Gastrocnemius medialis (tissue), 4 donors: Measurements from ENCODE around the gene ZNF32. TPM values are rescaled to one million over a fixed set of nuclear protein-coding genes. Genes with fewer than 3 reads are reported as not detected.

Source experiments
- ATAC-seq, 2 donors: fragments of 150-250 bp; one replicate each; pipeline ENCODE4 v1.9.1; 2016
- DNase-seq, 2 donors: peaks; one replicate each; pipeline ENCODE4 v3.0.0-alpha.2; 2019
- H3K27ac ChIP-seq, 4 donors: fragments of 200-600 bp; sonication (generic); 1 replicate in 1 of 4; 2 replicates in 3 of 4; pipeline ENCODE4 v1.5.1; 2016 to 2018; ENCODE audit warnings: mild to moderate bottlenecking in 2 of 4, moderate library complexity in 1 of 4
- H3K27me3 ChIP-seq, 3 donors: fragments of 200-600 bp; sonication (generic) in 2 of 3; 1 replicate in 1 of 3; 2 replicates in 2 of 3; pipeline versions ENCODE4 v1.5.1 to v1.6.0; 2016 to 2019; ENCODE audit warnings: mild to moderate bottlenecking in 1 of 3, moderate library complexity in 1 of 3
- H3K36me3 ChIP-seq, 2 donors: fragments of 200-600 bp; sonication (generic) in 1 of 2; one replicate each; pipeline ENCODE4 v1.5.1; 2017 to 2018
- H3K4me1 ChIP-seq, 2 donors: fragments of 200-600 bp; sonication (generic) in 1 of 2; one replicate each; pipeline ENCODE4 v1.5.1; 2016 to 2017; ENCODE audit warnings: mild to moderate bottlenecking in 2 of 2
- H3K4me3 ChIP-seq, 4 donors: fragments of 200-600 bp; sonication (generic) in 3 of 4; 1 replicate in 1 of 4; 2 replicates in 3 of 4; pipeline ENCODE4 v1.5.1; 2016 to 2019; ENCODE audit warnings: mild to moderate bottlenecking in 2 of 4
- H3K9me3 ChIP-seq, 3 donors: fragments of 200-600 bp; sonication (generic) in 2 of 3; 1 replicate in 1 of 3; 2 replicates in 2 of 3; pipeline ENCODE4 v1.5.1; 2016 to 2019
- CTCF ChIP-seq, 5 experiments: fragments of 450-650 bp in 3 of 5; fragments of 200-600 bp in 2 of 5; sonication (generic) in 2 of 5; IDR thresholded peaks in 4 of 5; conservative IDR thresholded peaks in 1 of 5; 1 replicate in 4 of 5; 2 replicates in 1 of 5; pipeline ENCODE4 v1.5.1; 2016 to 2019; ENCODE audit warnings: antibody characterized with exemption in 5 of 5, mild to moderate bottlenecking in 3 of 5, moderate library complexity in 3 of 5
- POLR2A ChIP-seq, 2 donors: fragments of 450-650 bp; IDR thresholded peaks; one replicate each; pipeline ENCODE4 v1.6.1; 2017; ENCODE audit warnings: antibody characterized with exemption in 2 of 2, mild to moderate bottlenecking in 2 of 2, moderate library complexity in 2 of 2
- in situ Hi-C, 4 donors: fragments of 200-750 bp; cut with MboI; loops; one replicate each; pipeline versions ENCODE4 v1.15.0 to v1.8.0; 2017; ENCODE audit warnings: low sequenced_read_pairs in 4 of 4
- intact Hi-C: fragments of 100-400 bp; cut with DNase I; formaldehyde crosslinking; loops from one replicate; pipeline ENCODE4 v1.15.1; 2023; ENCODE audit warnings: low total_unique reads
- total RNA-seq, 4 donors: library from RNA; depleted of rRNA; stranded (reverse); fragments of >200 nt; gene quantifications; one replicate each; pipeline versions ENCODE4 v1.1.0 to v1.2.3, GENCODE V29; 2016

The ZNF32 gene
- total RNA-seq, 4 donors from 2014 or later = 38.1 to 65.5 (median 61.5) TPM

- ATAC-seq (no peak), DNase-seq (no peak)
- in situ Hi-C loops = loop anchor here in 2 of 4 donors (25.0 kb wide), 2 partner anchors 346 to 371 kb away; no protein-coding TSS in a partner anchor
- Histone ChIP-seq H3K4me1 (peaks cover 0 to 4% of the 10 kb centered on the region in 2 donors), H3K27ac (no peak overlapping the region), H3K4me3 (no peak overlapping the region), H3K27me3 (no peaks in the 10 kb centered on the region), H3K36me3 (no peaks in the 10 kb centered on the region), H3K9me3 (no peaks in the 10 kb centered on the region)
- intact Hi-C loops = loop anchor here (5.0 to 10.0 kb wide), 4 partner anchors 93 to 1176 kb away; no protein-coding TSS in a partner anchor
- TF ChIP-seq CTCF (IDR thresholded peaks at IDR 0.05 in 4 of 5, conservative IDR thresholded peaks at IDR 0.05 in 1 of 5) (no peak), POLR2A (IDR thresholded peaks at IDR 0.05) (no peak)
These were observed 42.8 kb upstream of the ZNF32 start for GRCh38 chr10:43691485-43691884.

GRCh38 chr10:43689955-43690771, 41.5 kb upstream of the ZNF32 start:
- DNase-seq = peak; percentile 55 to 68
- Histone ChIP-seq H3K36me3 (no peaks in the 10 kb centered on the region), H3K4me3 (peak overlapping the region; percentile 55 to 91 (median 71)), H3K27ac (peak overlapping the region; percentile 68 to 85 (median 80)), H3K9me3 (no peaks in the 10 kb centered on the region), H3K4me1 (peaks cover 0 to 8% of the 10 kb centered on the region in 2 donors), H3K27me3 (no peaks in the 10 kb centered on the region)
- ATAC-seq = peak; percentile 96 to 97
- in situ Hi-C loops (loop anchor here in 2 of 4 donors (25.0 kb wide), 2 partner anchors 347 to 372 kb away; no protein-coding TSS in a partner anchor), intact Hi-C loops (loop anchor here (1.0 to 10.0 kb wide), 6 partner anchors 10 to 1177 kb away; no protein-coding TSS in a partner anchor)
- TF ChIP-seq POLR2A (IDR thresholded peaks at IDR 0.05) (peak in 1 of 2 donors; percentile 10), CTCF (IDR thresholded peaks at IDR 0.05 in 4 of 5, conservative IDR thresholded peaks at IDR 0.05 in 1 of 5) (peak; percentile 81 to 95 (median 91))

- Histone ChIP-seq H3K36me3 (no peaks in the 10 kb centered on the region), H3K4me3 (peak overlapping the region; percentile 55 to 91 (median 71)), H3K9me3 (no peaks in the 10 kb centered on the region), H3K4me1 (peaks cover 0 to 8% of the 10 kb centered on the region in 2 donors), H3K27ac (peak overlapping the region; percentile 68 to 85 (median 80)), H3K27me3 (no peaks in the 10 kb centered on the region)
- intact Hi-C loops (no loop called here), in situ Hi-C loops (loop anchor here in 2 of 4 donors (25.0 kb wide), 2 partner anchors 348 to 373 kb away; no protein-coding TSS in a partner anchor)
- no peak for TF ChIP-seq CTCF (IDR thresholded peaks at IDR 0.05 in 4 of 5, conservative IDR thresholded peaks at IDR 0.05 in 1 of 5)
- peak; percentile 67 to 73 for ATAC-seq
- peak; percentile 32 to 54 for DNase-seq
These were observed 40.9 kb upstream of the ZNF32 start for GRCh38 chr10:43689618-43689954.

- Histone ChIP-seq H3K4me3 (peak overlapping the region; percentile 55 to 91 (median 71)), H3K36me3 (no peaks in the 10 kb centered on the region), H3K27me3 (no peaks in the 10 kb centered on the region), H3K27ac (peak overlapping the region in 3 of 4 donors; percentile 75 to 85 (median 85)), H3K9me3 (no peaks in the 10 kb centered on the region), H3K4me1 (peaks cover 0 to 8% of the 10 kb centered on the region in 2 donors)
- intact Hi-C loops (no loop called here), in situ Hi-C loops (loop anchor here in 2 of 4 donors (25.0 kb wide), 2 partner anchors 348 to 373 kb away; no protein-coding TSS in a partner anchor)
- ATAC-seq (no peak), DNase-seq (no peak)
- TF ChIP-seq POLR2A (IDR thresholded peaks at IDR 0.05) = no peak
- TF ChIP-seq CTCF (IDR thresholded peaks at IDR 0.05 in 4 of 5, conservative IDR thresholded peaks at IDR 0.05 in 1 of 5) = no peak
These were observed 40.4 kb upstream of the ZNF32 start for GRCh38 chr10:43689007-43689491.
